HFF-Myc (cell line): ENCODE results near the gene TLX3.
A peak's percentile ranks its signal among the peaks of the same experiment; 100 is the strongest.

Experiments
- DNase-seq: peaks from one replicate; pipeline ENCODE4 v3.0.0-alpha.2; 2011; ENCODE audit warnings: low read depth; ENCODE audit errors: extremely low read depth
- H3K4me3 ChIP-seq: replicated peaks from 2 replicates; pipeline ENCODE4 v1.5.1; 2011; ENCODE audit warnings: low read depth, mild to moderate bottlenecking, control low read depth, low read length
- CTCF ChIP-seq: IDR thresholded peaks from 2 replicates; pipeline ENCODE4 v1.5.1; 2012; ENCODE audit warnings: mild to moderate bottlenecking, low read depth, low read length, control low read depth; ENCODE audit errors: missing control alignments

TLX3 gene

GRCh38 chr5:171322527-171322926, 13.5 kb downstream of the TLX3 start:
- no peak for DNase-seq
- no peak for TF ChIP-seq CTCF
- no peak overlapping the region for H3K4me3 ChIP-seq

- no peak for TF ChIP-seq CTCF
- DNase-seq = no peak
- no peak overlapping the region for H3K4me3 ChIP-seq
These were observed 14.0 kb downstream of the TLX3 start for GRCh38 chr5:171323007-171323406.

GRCh38 chr5:171323806-171324632, 15.0 kb downstream of the TLX3 start:
- no peak for TF ChIP-seq CTCF
- DNase-seq = no peak
- no peak overlapping the region for H3K4me3 ChIP-seq

GRCh38 chr5:171330021-171330420, 21.0 kb downstream of the TLX3 start:
- no peak for TF ChIP-seq CTCF
- no peak for DNase-seq
- no peak overlapping the region for H3K4me3 ChIP-seq

GRCh38 chr5:171335616-171336015, 26.6 kb downstream of the TLX3 start:
- DNase-seq = no peak
- TF ChIP-seq CTCF = no peak
- no peak overlapping the region for H3K4me3 ChIP-seq

- DNase-seq = peak; percentile 11
These were observed 27.6 kb downstream of the TLX3 start for GRCh38 chr5:171336521-171337209.

More at GRCh38 chr5:171336521-171337209, 27.6 kb downstream of the TLX3 start:
- peak; percentile 75 for TF ChIP-seq CTCF
- H3K4me3 ChIP-seq = peak overlapping the region; percentile 33
